GM11168 (cell line): Measurements from ENCODE around the gene ZXDC.

Source experiments
- in situ Hi-C: fragments of 300-500 bp; cut with MboI; formaldehyde crosslinking; loops from one replicate; pipeline ENCODE4 v1.12.0; 2022; ENCODE audit warnings: low sequenced_read_pairs; ENCODE audit not compliant: unreplicated experiment

ZXDC gene

DNA sequence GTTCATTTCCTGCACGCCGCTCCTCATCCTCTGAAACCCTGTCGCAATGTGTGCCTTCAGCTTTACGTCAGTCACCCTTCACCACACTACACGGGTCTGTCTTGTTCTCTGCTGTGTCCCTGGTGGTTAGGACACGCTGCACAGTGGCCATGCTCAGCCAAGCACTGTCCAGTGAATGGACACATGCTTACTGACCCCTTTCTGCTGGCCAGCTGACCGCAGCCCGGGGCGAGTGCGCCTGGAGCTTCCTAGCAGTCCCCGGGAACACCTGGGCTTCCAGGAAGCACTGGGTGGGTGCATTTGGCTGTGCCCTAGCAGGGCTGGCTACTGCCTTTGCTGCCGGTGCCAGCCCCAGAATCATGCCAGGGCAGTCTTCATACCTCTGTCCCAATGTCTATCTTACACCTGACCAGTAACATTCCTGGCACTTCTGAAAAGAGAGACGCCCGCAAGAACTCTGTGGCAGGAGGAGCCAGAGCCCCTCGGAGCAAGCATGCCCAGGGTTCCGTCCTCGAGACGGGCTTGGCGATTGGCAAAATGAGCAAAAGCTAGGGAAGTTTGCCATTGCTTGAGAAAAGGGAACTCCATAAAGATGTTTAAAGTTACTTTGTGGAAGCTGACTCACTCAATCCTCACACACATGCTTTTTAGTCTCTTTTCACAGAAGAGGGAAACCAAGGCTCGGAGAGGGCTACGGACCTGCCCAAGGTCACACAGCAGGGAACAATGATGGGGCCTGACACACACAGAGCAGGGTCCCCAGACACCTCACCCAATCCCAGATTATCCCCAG lies 15.7 kb upstream of the ZXDC start:
- in situ Hi-C loops, result no loop called here

DNA sequence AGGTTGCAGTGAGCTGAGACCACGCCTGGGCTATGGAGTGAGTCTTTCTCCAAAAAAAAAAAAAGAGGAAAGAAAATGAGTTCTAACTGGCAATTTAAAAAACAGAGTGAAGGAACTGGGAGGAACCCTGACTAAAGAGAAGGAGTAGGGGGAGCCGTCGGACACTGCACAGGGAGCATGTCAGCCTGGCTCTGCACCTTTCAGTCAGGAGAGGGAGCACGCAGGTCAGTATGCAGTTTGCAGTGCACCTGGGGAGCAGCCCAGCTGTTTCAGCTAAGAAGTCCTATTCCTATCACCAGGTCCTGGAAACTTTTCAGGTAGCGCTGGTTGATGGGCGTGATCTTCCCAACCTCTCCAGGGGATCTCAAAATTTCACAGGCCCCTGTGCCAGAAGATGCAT lies 14.9 kb upstream of the ZXDC start:
- in situ Hi-C loops, result no loop called here

DNA sequence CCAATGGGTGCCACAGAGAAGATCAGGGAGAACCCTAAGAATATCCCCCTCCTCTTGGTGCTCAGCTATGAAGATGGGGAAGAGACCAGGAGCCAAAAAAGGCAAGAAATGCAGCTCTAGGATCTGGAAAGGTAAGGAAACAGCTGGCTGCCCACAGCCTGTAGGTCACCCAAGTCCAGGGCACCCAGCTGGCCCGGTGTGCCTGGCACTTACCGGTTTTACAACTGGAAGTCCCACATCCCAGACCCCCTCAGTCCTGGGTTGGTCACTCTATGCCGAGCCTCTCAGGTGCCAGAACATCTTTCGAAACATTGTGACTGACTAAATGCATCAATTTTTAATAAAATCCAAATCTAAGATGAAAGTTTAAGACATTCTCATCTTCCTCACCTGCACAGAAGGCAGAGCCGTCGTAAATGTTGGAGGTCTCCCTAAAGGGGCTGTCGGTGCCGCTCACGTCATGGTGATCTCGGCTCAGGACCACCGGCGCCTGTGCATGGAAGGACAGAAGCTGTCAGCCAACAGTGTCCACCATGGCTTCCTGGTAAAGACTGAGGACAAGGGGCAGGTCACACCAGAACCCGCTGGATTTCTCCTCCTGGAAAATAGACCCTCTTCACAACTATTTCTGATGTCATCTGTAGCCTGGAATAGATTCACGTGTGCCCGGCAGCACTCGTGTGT lies 13.3 kb upstream of the ZXDC start:
- in situ Hi-C loops, result no loop called here

DNA sequence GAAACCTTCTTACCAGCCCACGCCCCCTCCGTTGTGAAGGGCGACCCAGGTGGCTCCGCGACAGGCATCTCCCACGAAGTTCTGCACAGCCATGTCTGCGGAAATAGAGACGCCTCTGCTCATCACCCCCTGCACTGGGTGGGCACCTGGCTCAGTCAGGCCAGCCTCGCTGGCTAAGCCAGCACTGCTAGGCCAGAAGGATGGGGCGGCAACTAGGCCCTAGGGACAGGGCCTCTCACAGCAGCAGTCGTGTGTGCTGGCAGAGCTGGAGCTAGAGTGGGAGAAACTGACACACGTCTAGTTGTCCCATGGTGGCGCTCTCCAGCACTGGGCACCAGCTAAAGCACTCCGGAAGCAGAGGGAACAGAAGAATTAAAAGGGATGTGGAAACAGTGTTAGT lies 12.5 kb upstream of the ZXDC start:
- in situ Hi-C loops, result no loop called here

DNA sequence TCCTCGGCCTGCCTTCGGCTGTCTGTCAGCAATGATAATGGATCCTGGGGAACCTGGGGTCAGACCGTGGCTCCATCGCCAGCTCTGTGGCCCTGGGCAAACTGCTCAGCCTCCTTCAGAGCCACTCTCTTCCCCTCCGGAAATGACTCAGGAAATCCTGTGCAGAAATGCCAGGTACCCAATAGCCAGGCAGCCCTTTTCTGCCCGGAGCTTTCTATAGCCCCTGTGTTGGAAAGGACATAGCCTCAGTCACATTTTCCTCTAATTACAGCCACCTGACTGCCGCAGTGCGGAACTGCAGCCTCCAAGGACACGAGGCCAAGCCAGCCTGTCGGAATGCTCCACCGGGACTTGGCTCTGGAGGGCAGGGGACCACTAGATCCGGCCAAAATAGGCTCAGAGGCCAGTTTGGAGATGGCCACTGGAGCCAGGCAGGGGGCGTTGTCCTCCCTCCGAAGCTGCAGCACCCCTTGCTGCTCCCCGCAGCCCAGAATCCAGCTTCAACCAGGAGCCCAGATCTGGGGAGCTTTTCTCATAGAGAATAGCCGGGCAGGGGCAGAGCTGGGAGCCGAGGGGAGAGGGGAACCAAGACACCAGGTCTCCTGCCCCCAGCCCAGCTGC lies 11.6 kb upstream of the ZXDC start:
- in situ Hi-C loops, result no loop called here

DNA sequence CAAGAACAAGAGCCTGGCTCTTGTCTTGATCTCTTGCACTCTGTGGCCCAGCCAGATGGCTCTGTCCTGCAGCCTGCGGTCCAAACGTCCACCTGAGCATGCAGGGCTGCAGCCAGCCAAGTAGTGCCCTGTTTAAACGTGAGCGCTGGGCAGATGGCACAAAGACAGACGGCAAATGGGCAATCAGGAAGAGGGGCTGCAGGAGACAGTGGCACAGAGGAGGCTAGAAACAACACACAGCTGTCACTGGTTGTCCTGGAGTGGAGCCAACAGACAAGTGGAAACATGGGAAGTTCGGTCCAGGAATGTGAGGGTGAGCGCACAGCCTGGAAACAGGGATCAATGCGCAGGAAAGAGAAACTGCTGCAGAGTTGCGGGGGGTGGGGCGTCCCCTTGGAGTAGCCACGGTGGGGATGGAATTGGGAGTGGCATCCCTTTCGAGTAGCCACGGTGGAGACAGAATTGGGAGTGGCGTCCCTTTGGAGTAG lies 10.7 kb upstream of the ZXDC start:
- in situ Hi-C loops, result no loop called here

DNA sequence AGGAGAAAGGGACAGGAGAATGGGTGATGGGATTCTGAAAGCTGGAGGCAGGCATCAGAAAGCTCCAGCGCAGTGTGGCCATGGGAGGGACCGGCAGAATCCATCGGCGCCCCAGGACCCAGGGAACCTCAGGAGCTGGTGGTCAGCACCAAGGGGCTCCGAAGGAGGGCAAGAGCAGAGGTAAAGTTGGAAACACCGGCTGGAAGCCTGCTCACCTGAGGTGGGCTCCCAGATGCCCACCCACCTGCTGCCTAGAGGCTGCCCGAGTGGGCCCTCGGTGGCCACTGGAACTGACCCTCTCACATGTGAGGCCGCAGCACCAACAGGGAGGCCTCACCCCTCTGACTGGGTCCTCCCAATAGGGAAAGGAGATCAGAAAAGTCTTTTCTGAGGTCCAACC lies 10.3 kb upstream of the ZXDC start:
- in situ Hi-C loops, result no loop called here

DNA sequence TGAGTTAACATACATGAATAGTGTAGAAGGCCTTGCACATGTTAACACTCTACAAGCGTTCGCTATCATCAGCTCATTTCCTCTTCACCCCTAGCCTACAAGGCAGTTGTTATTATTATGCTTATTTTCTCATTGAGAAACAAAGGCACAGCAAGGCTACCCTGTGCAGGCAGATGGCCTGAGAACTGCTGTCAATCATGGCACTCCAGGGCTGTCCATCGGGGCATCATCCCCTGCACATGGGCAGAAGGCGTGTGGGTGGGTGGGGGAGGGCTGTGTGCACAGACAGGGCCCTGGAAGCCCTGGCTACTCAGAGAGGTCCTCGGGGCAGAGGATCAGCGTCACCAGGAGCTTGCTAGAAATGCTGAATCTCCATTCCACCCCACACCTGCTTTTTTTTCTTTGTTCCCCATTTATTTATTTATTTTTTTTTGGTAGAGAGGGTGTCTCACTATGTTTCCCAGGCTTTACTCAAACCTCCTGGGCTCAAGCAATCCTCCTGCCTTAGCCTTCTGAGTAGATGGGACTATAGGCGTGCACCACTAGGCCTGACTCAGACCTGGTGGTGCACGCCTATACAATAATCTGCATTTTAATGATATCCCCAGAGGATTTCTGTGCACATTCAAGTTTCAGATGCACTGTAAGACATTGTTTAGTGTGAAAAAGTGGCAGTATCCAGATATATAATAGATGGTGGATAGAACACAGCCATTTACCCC lies 9.6 kb upstream of the ZXDC start:
- in situ Hi-C loops, result no loop called here

DNA sequence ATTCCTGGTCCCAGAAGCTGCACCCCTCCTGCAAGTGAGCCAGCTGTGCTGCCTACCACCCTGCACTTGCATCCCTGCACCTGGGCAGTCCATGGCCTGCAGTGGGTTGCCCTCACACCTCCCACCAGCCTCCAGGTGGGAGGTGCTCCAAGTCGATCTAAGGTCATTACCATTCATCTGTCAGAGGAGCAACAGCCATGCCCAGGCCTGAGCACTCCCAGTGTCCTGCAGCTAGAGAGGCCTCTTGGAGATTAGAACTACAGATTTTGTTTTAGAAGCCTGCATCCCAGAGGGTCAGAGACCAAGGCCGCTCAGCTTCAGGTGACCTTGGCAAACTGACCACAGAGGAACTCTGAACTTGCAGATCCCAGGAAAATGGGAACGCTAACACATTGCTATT lies 9.0 kb upstream of the ZXDC start:
- in situ Hi-C loops, result no loop called here

DNA sequence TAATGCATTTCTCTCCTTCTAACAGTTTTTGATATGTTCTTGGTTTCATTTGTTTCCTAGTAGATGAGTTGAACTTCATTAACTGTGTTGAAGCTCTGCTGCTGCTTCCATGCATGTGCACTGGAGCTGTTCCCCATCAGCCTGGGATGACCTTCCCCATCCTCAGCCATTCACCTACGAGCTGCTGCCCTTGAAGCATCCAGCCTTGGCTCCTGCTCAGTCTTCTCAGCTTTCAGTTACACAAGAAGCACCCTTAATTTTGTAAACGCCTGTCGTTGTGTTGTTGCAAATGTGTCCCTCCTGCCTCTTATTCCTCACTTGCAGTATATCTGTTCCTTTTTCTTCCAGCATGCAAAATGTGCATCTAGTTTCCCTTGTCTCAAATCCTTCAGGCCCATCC lies 8.5 kb upstream of the ZXDC start:
- in situ Hi-C loops, result no loop called here

DNA sequence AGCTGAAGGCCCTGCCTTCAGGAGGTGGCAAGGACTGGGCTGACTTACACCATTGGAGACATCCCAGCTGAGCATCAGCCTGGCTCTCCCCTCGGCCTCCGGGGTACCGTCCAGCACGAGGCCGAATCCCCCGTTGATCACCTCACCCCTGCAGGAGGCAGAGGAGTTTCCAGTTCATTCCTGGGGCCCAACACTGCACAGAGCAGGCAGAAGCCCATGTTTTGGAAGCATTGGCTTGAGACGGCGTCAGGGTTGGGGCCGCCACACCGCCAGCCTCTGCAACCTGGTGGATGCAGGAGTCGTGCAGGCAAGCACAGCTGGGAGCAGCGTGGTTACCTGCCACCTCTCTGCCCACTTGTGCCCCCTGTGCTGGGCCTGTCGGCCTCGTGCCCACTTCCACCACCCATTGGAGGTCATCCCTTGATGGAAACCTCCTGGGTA lies 7.7 kb upstream of the ZXDC start:
- in situ Hi-C loops, result no loop called here

DNA sequence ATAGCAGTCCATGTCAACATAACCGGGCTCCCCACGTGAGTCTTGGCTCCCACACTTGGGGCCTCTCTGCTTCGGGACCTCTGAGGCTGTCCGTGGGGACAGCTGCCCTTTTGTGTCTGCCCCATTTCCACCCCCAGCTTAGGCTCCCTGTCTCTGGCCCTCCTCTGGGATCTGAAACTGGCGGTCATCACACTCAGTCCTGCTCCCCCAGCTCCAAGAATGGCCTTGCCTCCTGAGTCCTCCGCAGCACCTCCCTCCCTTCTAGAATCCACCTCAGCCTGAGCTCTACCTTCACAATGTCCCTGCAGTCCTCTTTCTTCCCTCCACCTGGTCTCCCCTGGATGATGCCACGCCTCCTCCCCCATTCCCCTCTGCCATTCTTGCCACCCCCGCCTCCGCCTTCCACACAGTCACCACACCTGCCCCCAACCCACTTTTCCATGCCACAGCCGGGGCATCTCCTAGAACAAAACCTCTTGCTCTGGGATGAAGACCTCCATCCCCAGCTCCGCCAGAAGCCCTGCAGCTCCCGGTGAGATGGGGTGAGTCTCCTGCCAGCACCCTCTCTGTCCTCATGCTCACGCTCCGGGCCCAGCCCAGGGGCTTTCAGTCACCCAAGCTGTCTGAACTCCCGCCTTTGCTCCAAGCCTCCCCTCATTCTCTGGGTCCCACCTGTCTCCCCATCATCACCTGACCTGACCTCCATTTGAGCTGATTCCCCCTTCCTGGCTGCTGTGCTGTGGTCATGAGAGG lies 7.0 kb upstream of the ZXDC start:
- in situ Hi-C loops, result no loop called here

DNA sequence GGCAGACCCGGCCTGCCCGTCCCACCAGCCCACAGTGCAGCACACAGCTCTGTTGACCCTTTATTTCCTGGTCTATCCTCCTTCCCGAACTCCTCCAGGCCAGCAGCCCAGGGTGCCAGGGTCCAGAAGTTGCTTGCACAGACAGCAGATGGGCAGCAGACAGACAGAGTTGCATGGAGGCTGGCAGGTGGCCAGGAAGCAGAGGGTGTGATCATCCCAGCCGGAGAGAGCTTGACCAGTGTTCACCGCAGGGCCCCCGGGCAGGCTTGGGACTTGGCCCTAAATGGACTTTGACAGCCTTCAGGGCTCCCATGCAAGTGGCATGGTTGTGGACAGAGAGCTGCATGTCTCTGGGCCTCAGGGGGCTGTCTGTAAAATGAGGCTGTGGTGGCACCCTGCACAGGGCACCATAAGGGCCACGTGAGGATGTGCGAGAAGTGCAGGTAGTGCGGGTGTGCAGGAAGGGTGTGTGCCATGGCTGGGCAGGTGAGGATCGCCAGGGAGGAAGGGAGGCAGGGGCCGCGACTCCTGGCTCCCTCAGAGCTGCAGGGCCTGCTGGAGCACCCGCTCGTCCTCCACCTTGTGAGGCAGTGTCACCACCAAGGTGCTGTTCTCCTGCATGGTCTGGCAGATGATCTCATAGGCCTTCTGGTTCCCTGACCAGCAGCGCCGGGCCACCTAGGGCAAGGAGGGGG lies 6.3 kb upstream of the ZXDC start:
- in situ Hi-C loops, result no loop called here

DNA sequence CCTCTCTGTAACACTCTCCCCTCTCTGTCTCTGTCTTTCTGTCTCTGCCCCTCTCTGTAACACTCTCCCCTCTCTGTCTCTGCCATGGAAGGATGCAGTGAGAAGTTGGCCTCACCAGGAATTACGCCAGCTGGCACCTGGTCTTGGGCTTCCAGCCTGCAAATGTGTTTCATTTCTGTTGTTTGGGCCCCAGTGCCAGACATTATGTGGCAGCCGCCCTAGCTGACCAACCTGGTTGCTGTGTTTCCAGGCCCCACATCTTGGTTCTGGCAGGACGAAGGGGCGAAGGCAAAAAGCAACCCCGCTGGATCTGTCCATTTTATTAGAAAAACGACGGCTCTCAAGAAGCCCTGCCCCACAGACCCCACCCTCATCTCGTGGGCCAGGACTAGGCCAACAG lies 5.2 kb upstream of the ZXDC start:
- in situ Hi-C loops, result no loop called here

DNA sequence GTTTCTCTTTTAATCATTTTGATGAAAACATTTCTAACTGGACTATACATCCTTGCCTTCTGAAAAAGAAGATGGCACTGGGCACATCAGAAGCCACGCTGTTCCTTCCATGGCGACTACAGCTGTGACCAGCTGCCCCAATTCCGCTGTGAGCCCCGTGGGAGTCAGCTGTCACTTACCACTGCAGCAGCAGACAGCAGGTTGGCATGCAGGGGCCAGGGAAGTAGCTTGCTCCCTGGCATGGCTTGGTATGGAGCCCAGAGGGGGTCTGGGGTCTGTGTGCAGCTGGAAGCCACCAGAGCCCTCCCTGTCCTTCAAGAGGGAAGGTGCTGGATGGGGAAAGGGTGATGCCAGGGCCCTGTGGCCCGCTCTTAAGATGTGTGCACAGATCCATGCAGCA lies 4.5 kb upstream of the ZXDC start:
- in situ Hi-C loops, result no loop called here

DNA sequence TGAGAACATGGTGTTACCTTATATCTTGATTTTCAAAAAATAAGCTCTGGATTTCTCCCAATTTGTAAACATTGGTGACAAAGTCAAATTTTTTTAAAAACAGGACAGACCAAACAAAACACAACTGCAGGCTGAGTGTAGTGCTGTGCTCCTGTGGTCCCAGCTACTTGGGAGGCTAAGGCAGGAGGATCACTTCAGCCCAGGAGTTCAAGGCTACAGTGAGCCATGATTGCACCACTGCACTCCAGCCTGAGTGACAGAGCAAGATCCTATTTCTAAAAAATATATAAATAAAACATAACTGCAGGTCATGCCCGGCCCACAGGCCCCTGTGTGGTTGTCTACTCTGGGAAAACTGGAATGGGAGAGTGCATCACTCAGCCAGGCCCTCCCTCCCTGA lies 4.0 kb upstream of the ZXDC start:
- in situ Hi-C loops, result no loop called here

DNA sequence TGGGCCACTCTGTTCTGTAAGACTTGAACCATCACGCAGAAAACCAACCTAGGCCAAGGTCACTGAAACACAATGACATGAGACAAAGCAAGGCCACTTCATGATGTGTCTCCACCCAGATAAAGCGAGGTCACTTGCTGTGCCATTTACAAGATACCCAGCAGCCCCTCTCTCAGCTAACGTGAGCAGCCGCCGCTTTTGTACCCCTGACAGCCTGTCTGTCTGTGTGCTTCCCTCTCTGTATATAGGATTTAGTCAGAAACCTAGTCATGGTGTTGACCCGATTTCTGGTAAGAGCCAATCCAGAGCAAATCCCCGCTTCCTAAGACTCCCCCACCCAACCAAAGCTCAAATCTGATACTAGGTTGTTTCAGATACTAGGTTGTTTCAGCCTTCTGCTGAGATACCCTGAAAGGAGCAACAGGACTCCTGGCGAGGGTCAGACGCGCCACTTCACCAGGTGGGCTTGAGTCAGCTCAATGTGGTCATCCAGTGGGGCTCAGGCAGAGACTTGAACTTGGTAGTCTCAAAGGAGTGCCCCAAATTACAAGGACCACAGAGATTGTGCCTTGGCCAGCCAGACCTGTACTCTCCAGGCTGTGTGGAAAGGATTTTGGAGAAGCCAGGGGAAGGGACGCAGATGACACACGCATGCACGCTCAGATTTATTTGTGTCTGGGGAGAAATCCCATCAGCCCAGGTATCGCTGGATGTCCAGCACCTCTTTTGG lies 3.1 kb upstream of the ZXDC start:
- in situ Hi-C loops, result no loop called here

DNA sequence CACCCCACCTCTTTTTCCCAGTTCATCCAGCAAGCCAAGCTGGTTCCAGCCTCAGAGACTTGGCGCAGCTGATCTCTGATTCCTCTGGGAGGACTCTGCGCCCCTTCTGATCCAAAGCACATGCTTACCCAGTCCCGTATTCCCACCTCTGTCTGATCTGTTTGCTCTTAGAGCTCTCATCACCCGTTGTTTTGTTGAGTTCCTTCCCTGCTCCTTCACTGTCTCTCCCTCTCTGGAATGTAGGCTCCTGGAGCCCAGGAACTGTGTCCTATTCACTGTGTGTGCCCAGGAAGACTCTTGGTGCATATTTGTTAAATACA lies 1.3 kb upstream of the ZXDC start:
- in situ Hi-C loops, result no loop called here
